GM12892 (cell line): ENCODE measurements around the gene CCDC57.

Experiments
- DNase-seq: peaks from one replicate; pipeline ENCODE4 v3.0.0; 2011; ENCODE audit not compliant: insufficient read length
- FAIRE-seq: peaks from 2 replicates; lab custom pipeline; 2011; peaks lifted over from hg19 to GRCh38; lab: Jason Lieb, UNC
- POLR2A ChIP-seq: IDR thresholded peaks from 2 replicates; pipeline ENCODE4 v1.6.1; 2011; ENCODE audit warnings: low read depth, low read length, control low read depth
- POLR2AphosphoS5 ChIP-seq: IDR thresholded peaks from 2 replicates; pipeline ENCODE4 v1.6.1; 2011; ENCODE audit warnings: low read depth, low read length, control low read depth
- TAF1 ChIP-seq: IDR thresholded peaks from 2 replicates; pipeline ENCODE4 v1.6.1; 2011; ENCODE audit warnings: low read depth, mild to moderate bottlenecking, control low read depth, low read length, borderline replicate concordance

The CCDC57 gene

GRCh38 chr17:82077617-82078358 is 134.9 kb downstream of the CCDC57 start:
- no peak for TF ChIP-seq TAF1
- TF ChIP-seq POLR2A = 0 out of 2 replicates have a peak, but pooled peaks have one; percentile 9
- peak; percentile 62; the same call in 1 of the 2 replicates for TF ChIP-seq POLR2AphosphoS5
- DNase-seq (no peak), FAIRE-seq (no peak)

GRCh38 chr17:82076785-82077591 is 135.7 kb downstream of the CCDC57 start:
- DNase-seq (no peak), FAIRE-seq (no peak)
- TF ChIP-seq TAF1 (no peak), POLR2AphosphoS5 (peak; percentile 72), POLR2A (peak; percentile 52)

- TF ChIP-seq POLR2AphosphoS5 (no peak), TAF1 (no peak), POLR2A (no peak)
- FAIRE-seq (no peak), DNase-seq (no peak)
These were observed 136.4 kb downstream of the CCDC57 start for GRCh38 chr17:82076018-82076784.

- TF ChIP-seq TAF1 = no peak
- no peak for TF ChIP-seq POLR2AphosphoS5
- no peak for TF ChIP-seq POLR2A
- FAIRE-seq = no peak
- DNase-seq = no peak
These were observed 139.2 kb downstream of the CCDC57 start for GRCh38 chr17:82073446-82073845.

- DNase-seq = no peak
- no peak for FAIRE-seq
- TF ChIP-seq TAF1 (no peak), POLR2AphosphoS5 (no peak), POLR2A (no peak)
These were observed 139.8 kb downstream of the CCDC57 start for GRCh38 chr17:82072827-82073226.

- TF ChIP-seq TAF1 = no peak
- no peak for TF ChIP-seq POLR2AphosphoS5
- no peak for TF ChIP-seq POLR2A
- DNase-seq (no peak), FAIRE-seq (no peak)
These were observed 142.0 kb downstream of the CCDC57 start for GRCh38 chr17:82070611-82071010.

- no peak for TF ChIP-seq POLR2A
- 0 out of 2 replicates have a peak, but pooled peaks have one; percentile 34 for TF ChIP-seq POLR2AphosphoS5
- TF ChIP-seq TAF1 = peak; percentile 83; the same call in 1 of the 2 replicates
- FAIRE-seq (peak; percentile 90), DNase-seq (peak; percentile 96)
These were observed 146.9 kb downstream of the CCDC57 start, which contains the start of gene DUS1L for GRCh38 chr17:82065638-82066303. Gene DUS1L (minus strand): TSS chr17:82065804. CDS start chr17:82065059, 745 bp downstream.

GRCh38 chr17:82065193-82065637 is 147.4 kb downstream of the CCDC57 start:
- DNase-seq (no peak), FAIRE-seq (no peak)
- TF ChIP-seq TAF1 (no peak), POLR2A (no peak), POLR2AphosphoS5 (no peak)

- TF ChIP-seq TAF1 (no peak), POLR2A (no peak), POLR2AphosphoS5 (no peak)
- no peak for DNase-seq
- FAIRE-seq = no peak
These were observed 148.0 kb downstream of the CCDC57 start for GRCh38 chr17:82064433-82065192.

GRCh38 chr17:82063424-82064415 is 148.9 kb downstream of the CCDC57 start:
- DNase-seq (no peak), FAIRE-seq (no peak)
- no peak for TF ChIP-seq TAF1
- TF ChIP-seq POLR2A = no peak
- TF ChIP-seq POLR2AphosphoS5 = no peak
